GM23338 (cell line): Measurements from ENCODE around the gene LRP1-AS. TPM values are rescaled to one million over a fixed set of nuclear protein-coding genes. Genes with fewer than 3 reads are reported as not detected.

Experiments used
- ATAC-seq: fragments of 200-7000 bp; cut with Tn5 transposase; 3 replicates; pipeline ENCODE4 v1.9.1; 2020
- DNase-seq: peaks from one replicate; pipeline ENCODE4 v3.0.0-alpha.2; 2015; ENCODE audit warnings: low spot score
- H2AFZ ChIP-seq: fragments of 200-600 bp; sonication (generic); 2 replicates; pipeline ENCODE4 v1.8.0; 2016; ENCODE audit warnings: antibody characterized with exemption, mild to moderate bottlenecking, moderate library complexity
- H3F3A ChIP-seq: fragments of 200-600 bp; sonication (generic); replicated peaks from 2 replicates; pipeline ENCODE4 v1.8.0; 2017; ENCODE audit warnings: antibody characterized with exemption, mixed run types, low read depth
- H3K27ac ChIP-seq: fragments of 200-600 bp; sonication (generic); 2 replicates; pipeline ENCODE4 v1.6.1; 2016; ENCODE audit warnings: low read depth
- H3K27me3 ChIP-seq: fragments of 200-600 bp; sonication (generic); 2 replicates; pipeline ENCODE4 v1.8.0; 2016; ENCODE audit warnings: mild to moderate bottlenecking, mixed run types, moderate library complexity; ENCODE audit not compliant: insufficient read depth
- H3K36me3 ChIP-seq: fragments of 200-600 bp; sonication (generic); 2 replicates; pipeline ENCODE4 v1.8.0; 2016; ENCODE audit warnings: mild to moderate bottlenecking; ENCODE audit not compliant: insufficient read depth
- H3K4me1 ChIP-seq: fragments of 200-600 bp; sonication (generic); 2 replicates; pipeline ENCODE4 v1.8.0; 2016; ENCODE audit warnings: mild to moderate bottlenecking, moderate library complexity; ENCODE audit not compliant: insufficient read depth
- H3K4me2 ChIP-seq: fragments of 200-600 bp; sonication (generic); 2 replicates; pipeline ENCODE4 v1.7.1; 2017; ENCODE audit warnings: mixed run types
- H3K4me3 ChIP-seq: fragments of 200-600 bp; sonication (generic); 2 replicates; pipeline ENCODE4 v1.6.1; 2016; ENCODE audit warnings: mixed run types
- H3K79me2 ChIP-seq: fragments of 200-600 bp; sonication (generic); replicated peaks from 2 replicates; pipeline ENCODE4 v1.8.0; 2017; ENCODE audit warnings: mild to moderate bottlenecking; ENCODE audit not compliant: insufficient read depth
- H3K9me2 ChIP-seq: fragments of 200-600 bp; sonication (generic); 2 replicates; pipeline ENCODE4 v1.8.0; 2017; ENCODE audit not compliant: insufficient read depth
- H4K20me1 ChIP-seq: fragments of 200-600 bp; sonication (generic); replicated peaks from 2 replicates; pipeline ENCODE4 v1.8.0; 2017; ENCODE audit warnings: mild to moderate bottlenecking; ENCODE audit not compliant: insufficient read depth
- H3K27ac Mint-ChIP-seq: 2 replicates; pipeline ENCODE4 v1.8.0; 2020; ENCODE audit warnings: inconsistent platforms, mild to moderate bottlenecking, moderate library complexity, mixed read lengths
- H3K27me3 Mint-ChIP-seq: 3 replicates; pipeline ENCODE4 v1.8.0; 2022; ENCODE audit warnings: low read depth, mild to moderate bottlenecking, moderate library complexity, mixed read lengths, inconsistent platforms; ENCODE audit not compliant: insufficient read depth, poor library complexity
- H3K36me3 Mint-ChIP-seq: 3 replicates; pipeline ENCODE4 v1.8.0; 2021; ENCODE audit warnings: low read depth, mild to moderate bottlenecking, inconsistent platforms, moderate library complexity, mixed read lengths
- H3K4me1 Mint-ChIP-seq: 3 replicates; pipeline ENCODE4 v1.8.0; 2020; ENCODE audit warnings: mild to moderate bottlenecking, inconsistent platforms, mixed read lengths
- H3K4me3 Mint-ChIP-seq: 3 replicates; pipeline ENCODE4 v1.8.0; 2021; ENCODE audit warnings: moderate library complexity, mild to moderate bottlenecking, inconsistent platforms, mixed read lengths
- H3K9me3 Mint-ChIP-seq: 3 replicates; pipeline ENCODE4 v1.8.0; 2020; ENCODE audit warnings: moderate library complexity, mild to moderate bottlenecking, inconsistent platforms, mixed read lengths
- CREB1 ChIP-seq: fragments of 250-450 bp; sonication (Bioruptor Pico); IDR thresholded peaks from 2 replicates; pipeline ENCODE4 v1.5.0; 2020; ENCODE audit warnings: low read depth, mild to moderate bottlenecking, moderate library complexity
- CTCF ChIP-seq, 2 experiments: fragments of 200-600 bp in 1 of 2; sonication (generic) in 1 of 2; conservative IDR thresholded peaks; 2 replicates each; pipeline versions ENCODE4 v1.5.1 to v1.6.1; 2016 to 2017; ENCODE audit warnings: antibody characterized with exemption in 2 of 2, low read depth in 2 of 2, mild to moderate bottlenecking in 2 of 2, moderate library complexity in 1 of 2
- ETS1 ChIP-seq: IDR thresholded peaks from 2 replicates; pipeline ENCODE4 v1.6.1; 2016; ENCODE audit warnings: antibody characterized with exemption
- EZH2 ChIP-seq: fragments of 200-600 bp; sonication (generic); IDR thresholded peaks from one replicate; pipeline ENCODE4 v1.8.0; 2017; ENCODE audit warnings: antibody characterized with exemption, mild to moderate bottlenecking, low read depth; ENCODE audit not compliant: unreplicated experiment
- EZH2phosphoT487 ChIP-seq: fragments of 200-600 bp; sonication (generic); IDR thresholded peaks from one replicate; pipeline ENCODE4 v1.8.1; 2018; ENCODE audit warnings: antibody characterized with exemption; ENCODE audit not compliant: unreplicated experiment
- JUNB ChIP-seq: IDR thresholded peaks from one replicate; pipeline ENCODE4 v1.6.1; 2016; ENCODE audit warnings: antibody characterized with exemption; ENCODE audit not compliant: unreplicated experiment
- NANOG ChIP-seq: IDR thresholded peaks from 2 replicates; pipeline ENCODE4 v1.6.1; 2016; ENCODE audit warnings: antibody characterized with exemption, borderline replicate concordance
- POLR2AphosphoS5 ChIP-seq: IDR thresholded peaks from 2 replicates; pipeline ENCODE4 v1.6.1; 2016; ENCODE audit warnings: antibody characterized with exemption, low read depth
- REST ChIP-seq: IDR thresholded peaks from one replicate; pipeline ENCODE4 v1.6.1; 2018; ENCODE audit warnings: antibody characterized with exemption; ENCODE audit not compliant: unreplicated experiment
- ZNF114 ChIP-seq: fragments of 250-450 bp; sonication (Bioruptor Pico); IDR thresholded peaks from 2 replicates; pipeline ENCODE4 v1.5.0; 2020; ENCODE audit warnings: mild to moderate bottlenecking, moderate library complexity
- ZNF331 ChIP-seq: fragments of 250-450 bp; sonication (Bioruptor Pico); IDR thresholded peaks from 2 replicates; pipeline ENCODE4 v1.5.0; 2020; ENCODE audit warnings: low read depth, mild to moderate bottlenecking, moderate library complexity
- polyA plus RNA-seq: library from polyadenylated mRNA; unstranded; fragments of >200 nt; fragmentation: Nextera tagmentation; extraction: Ambion mirVana; gene quantifications from 2 replicates; pipeline ENCODE4 v1.2.1, GENCODE V29; 2016
- total RNA-seq: library from RNA; depleted of rRNA; stranded (reverse); fragments of >200 nt; shearing (Covaris generic); gene quantifications from 2 replicates; pipeline ENCODE4 v1.2.3, GENCODE V29; 2014

Gene LRP1-AS
- total and polyA plus RNA-seq, 2 experiments from 2014 or later: 0.86 TPM; not detected in 1

- H2AFZ ChIP-seq: no peak overlapping the region
- peaks cover 6% of the 10 kb centered on the region for H3F3A ChIP-seq
- no peak overlapping the region for H3K4me3 ChIP-seq
- H3K79me2 ChIP-seq: peaks cover 9% of the 10 kb centered on the region
- H4K20me1 ChIP-seq: no peaks in the 10 kb centered on the region
- TF ChIP-seq JUNB (no peak), CREB1 (no peak), REST (no peak), EZH2phosphoT487 (no peak)
- H3K27ac ChIP-seq: no peak overlapping the region
- no peak for DNase-seq
- H3K9me2 ChIP-seq: no peaks in the 10 kb centered on the region
- H3K4me1 ChIP-seq: peaks cover 20% of the 10 kb centered on the region
- H3K4me1 Mint-ChIP-seq: peaks cover 28% of the 10 kb centered on the region
- H3K27me3 ChIP-seq: no peaks in the 10 kb centered on the region
- no peak overlapping the region for H3K4me2 ChIP-seq
- no peak for ATAC-seq
- H3K27ac Mint-ChIP-seq: no peak overlapping the region
- H3K36me3 ChIP-seq: no peaks in the 10 kb centered on the region
- H3K4me3 Mint-ChIP-seq: no peak overlapping the region; the same call in 2 of the 3 replicates
- peaks cover 20% of the 10 kb centered on the region for H3K27me3 Mint-ChIP-seq
- H3K36me3 Mint-ChIP-seq: peaks cover 32% of the 10 kb centered on the region
- no peaks in the 10 kb centered on the region; the same call in 1 of the 3 replicates for H3K9me3 Mint-ChIP-seq
Observed at GRCh38 chr12:57107456-57108155, 39.8 kb downstream of the LRP1-AS start.

- Mint-ChIP-seq H3K4me3 (no peak overlapping the region), H3K9me3 (no peaks in the 10 kb centered on the region; the same call in 2 of the 3 replicates), H3K4me1 (peaks cover 16% of the 10 kb centered on the region), H3K27ac (no peak overlapping the region), H3K36me3 (peaks cover 32% of the 10 kb centered on the region), H3K27me3 (peaks cover 12% of the 10 kb centered on the region)
- Histone ChIP-seq H3K4me1 (peaks cover 17% of the 10 kb centered on the region), H2AFZ (no peak overlapping the region), H3K79me2 (peaks cover 9% of the 10 kb centered on the region), H3K27me3 (no peaks in the 10 kb centered on the region), H3K27ac (no peak overlapping the region), H4K20me1 (no peaks in the 10 kb centered on the region), H3K4me2 (no peak overlapping the region), H3K4me3 (no peak overlapping the region), H3F3A (peaks cover 6% of the 10 kb centered on the region), H3K36me3 (no peaks in the 10 kb centered on the region), H3K9me2 (no peaks in the 10 kb centered on the region)
- no peak for ATAC-seq
- DNase-seq: no peak
- TF ChIP-seq CTCF (conservative IDR thresholded peaks at IDR 0.05; ENCODE audit: low read depth in 2 of 2) (no peak), EZH2phosphoT487 (no peak), EZH2 (no peak), NANOG (no peak), ZNF331 (no peak), ETS1 (no peak), REST (no peak), CREB1 (no peak), JUNB (no peak), ZNF114 (CRISPR knock-in tag) (no peak), POLR2AphosphoS5 (no peak)
Observed at GRCh38 chr12:57106021-57106708, 41.3 kb downstream of the LRP1-AS start.
